Ovary (tissue), 3 donors: ENCODE data around the gene DGKG.

Experiments
- POLR2A ChIP-seq: fragments of 450-650 bp; IDR thresholded peaks from one replicate; pipeline ENCODE4 v1.6.1; 2017; ENCODE audit warnings: antibody characterized with exemption, mild to moderate bottlenecking, moderate library complexity
- TF ChIP-seq, protein P1 (sequence below), 3 donors: fragments of 450-650 bp in 2 of 3; fragments of 200-600 bp in 1 of 3; IDR thresholded peaks; one replicate each; pipeline versions ENCODE4 v1.5.1 to v1.8.0; 2016 to 2022; ENCODE audit warnings: antibody characterized with exemption in 3 of 3, mild to moderate bottlenecking in 1 of 3
- donor health status: DM: no; HTN: no; CAD: no.

DNA sequence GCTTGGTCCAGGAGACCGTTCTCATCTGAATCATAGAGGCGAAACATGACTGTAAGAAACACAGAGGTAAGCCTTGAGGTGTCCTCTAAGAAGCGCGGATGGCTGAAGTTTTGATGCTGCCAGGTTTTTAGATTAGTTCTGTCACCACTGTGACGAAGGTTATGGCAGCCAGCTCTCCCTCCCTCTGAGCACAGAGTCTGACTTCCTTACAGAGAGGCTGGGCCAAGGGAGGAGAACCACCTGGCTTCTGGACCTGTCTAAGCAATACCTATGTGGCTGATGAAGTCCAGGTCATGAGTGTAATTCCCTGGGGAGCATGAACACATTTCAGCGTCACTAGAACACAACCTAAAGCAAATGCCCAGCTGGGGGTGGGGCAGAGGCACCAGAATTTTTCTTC is 77.4 kb downstream of the DGKG start:
- TF ChIP-seq, protein P1, sequence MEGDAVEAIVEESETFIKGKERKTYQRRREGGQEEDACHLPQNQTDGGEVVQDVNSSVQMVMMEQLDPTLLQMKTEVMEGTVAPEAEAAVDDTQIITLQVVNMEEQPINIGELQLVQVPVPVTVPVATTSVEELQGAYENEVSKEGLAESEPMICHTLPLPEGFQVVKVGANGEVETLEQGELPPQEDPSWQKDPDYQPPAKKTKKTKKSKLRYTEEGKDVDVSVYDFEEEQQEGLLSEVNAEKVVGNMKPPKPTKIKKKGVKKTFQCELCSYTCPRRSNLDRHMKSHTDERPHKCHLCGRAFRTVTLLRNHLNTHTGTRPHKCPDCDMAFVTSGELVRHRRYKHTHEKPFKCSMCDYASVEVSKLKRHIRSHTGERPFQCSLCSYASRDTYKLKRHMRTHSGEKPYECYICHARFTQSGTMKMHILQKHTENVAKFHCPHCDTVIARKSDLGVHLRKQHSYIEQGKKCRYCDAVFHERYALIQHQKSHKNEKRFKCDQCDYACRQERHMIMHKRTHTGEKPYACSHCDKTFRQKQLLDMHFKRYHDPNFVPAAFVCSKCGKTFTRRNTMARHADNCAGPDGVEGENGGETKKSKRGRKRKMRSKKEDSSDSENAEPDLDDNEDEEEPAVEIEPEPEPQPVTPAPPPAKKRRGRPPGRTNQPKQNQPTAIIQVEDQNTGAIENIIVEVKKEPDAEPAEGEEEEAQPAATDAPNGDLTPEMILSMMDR (IDR thresholded peaks at IDR 0.05) = no peak
- TF ChIP-seq POLR2A = no peak
